ENCODE measurements around the gene NTNG2.

NTNG2 gene

GRCh38 chr9:132176338-132176737 is 14.5 kb downstream of the NTNG2 start:
- DNase-seq = no peak

DNA sequence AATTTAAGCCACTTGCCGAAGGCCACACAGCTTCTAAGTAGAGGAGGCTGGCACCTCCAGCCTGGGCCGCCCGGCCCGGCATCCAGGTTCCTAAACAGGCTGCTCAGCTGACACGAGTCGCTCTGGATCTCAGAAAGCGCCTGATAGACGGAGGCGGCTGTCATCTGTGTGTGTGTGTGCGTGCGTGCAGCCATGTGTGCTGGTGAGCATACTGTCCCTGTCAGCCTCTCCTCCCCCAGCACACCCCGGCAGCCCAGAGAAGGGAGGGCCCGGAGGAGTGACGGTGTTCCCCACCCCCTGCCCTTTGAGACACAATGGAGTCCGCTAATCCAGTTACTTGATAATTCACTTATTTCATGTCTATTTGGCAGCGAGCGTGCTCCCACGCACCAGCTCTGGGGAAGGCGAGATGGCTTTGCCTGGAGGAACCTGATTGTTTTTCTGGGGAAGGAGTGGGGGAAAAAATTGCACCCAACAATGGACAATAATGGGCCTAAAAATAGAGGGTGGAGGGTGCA is 20.0 kb downstream of the NTNG2 start:
- no peak for DNase-seq

DNA sequence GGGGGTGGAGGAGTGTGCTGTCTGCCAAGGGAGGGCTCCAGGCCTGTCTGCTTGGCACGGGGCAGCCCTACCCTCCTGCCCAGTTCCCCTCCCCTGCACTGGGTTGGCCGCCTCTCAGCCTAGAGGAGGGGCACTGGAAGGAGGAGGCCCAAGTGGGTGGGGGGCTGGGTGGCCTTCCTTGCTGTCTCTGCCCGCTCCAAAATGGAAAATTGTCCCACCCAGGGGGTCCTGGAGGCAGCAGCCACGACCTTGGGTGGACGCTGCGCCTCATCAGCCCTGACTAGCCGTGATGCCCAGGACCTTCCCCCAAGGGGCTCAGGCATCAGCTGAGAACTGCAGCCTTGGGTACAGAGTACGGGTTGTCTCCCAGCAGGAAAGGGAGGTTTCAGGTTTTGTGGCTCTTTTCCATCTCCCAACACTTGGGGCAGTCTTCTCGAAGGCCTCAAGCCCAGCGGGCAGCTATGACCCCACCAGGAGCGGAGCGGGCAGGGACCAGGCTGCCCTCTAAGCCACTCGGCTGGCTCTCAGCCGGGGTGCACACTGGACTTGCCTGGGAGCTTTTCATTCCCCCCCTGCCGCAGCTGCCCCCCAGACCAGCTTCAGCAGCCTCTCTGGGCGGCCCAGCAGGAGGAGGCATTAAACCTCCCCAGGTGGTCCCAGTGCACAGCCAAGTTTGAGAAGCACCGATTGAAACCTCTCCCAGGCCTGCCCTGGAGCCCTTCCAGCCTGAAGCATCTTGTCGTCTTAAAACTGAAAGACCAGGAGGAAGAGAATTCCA is 20.6 kb downstream of the NTNG2 start:
- no peak for DNase-seq

DNA sequence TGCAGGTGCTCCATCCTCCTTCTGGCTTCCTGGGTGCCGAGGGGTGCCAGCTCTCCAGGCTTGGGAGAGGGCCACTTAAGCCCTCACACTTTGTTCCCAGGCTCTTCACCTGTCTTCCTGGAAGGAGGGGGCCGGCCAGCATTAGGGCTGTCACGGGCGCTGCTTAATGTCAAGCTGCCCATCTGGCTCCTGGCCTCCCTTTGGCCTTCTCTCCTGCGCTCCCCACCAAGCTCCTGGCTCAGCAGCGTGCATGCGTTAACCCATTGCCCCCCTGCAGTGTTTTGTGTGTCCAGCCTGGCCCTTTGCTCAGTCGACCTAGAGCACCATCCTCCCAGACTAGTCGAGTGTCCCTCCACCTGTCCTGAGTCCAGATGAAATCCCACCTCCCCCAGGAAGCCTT is 21.3 kb downstream of the NTNG2 start:
- DNase-seq = no peak

DNA sequence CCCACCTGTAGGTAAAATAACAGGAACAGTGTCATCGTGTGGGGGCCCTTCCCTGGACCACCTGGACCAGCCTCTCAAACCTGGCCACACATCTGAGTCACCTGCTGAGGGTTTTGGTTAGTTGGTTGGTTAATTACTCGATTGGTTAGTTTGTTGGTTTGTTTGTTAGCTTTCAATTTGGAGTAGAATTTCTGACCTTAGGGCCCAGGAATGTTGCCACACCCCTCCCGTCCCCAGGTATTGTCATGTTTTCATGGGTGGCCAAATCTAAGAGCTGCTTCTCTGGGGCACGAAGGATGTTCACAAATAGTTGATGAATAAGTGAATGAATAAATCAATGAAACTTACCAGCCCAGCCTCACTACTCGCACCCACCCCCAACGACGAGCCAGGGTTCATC is 21.9 kb downstream of the NTNG2 start:
- DNase-seq = no peak

- no peak for DNase-seq
Observed at GRCh38 chr9:132184124-132184523, 22.3 kb downstream of the NTNG2 start.

GRCh38 chr9:132185073-132186009 is 23.5 kb downstream of the NTNG2 start:
- DNase-seq = no peak

DNA sequence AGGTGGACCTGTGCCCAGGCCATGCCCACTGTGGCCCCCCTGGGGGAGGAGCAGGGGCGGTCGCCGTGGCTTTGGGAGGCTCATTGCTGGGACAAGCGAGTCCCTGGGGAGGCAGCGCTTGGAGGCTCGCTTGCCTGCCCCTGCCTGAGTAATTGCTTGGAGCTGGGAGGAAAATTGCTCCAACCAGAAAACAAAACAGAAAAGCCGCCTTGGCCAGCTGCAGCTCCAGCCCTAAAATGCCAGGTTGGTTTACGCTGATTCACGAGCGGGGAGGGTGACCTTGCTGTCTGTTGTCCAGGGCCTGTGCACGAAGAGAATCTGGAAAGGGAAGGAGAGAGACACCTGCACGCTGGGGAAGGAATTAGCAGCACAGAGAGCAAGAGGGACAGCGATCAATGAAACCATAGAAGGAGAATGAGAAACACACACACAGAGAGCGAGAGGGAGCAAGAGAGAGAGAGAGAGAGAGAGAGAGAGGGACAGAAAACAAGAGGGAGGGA is 25.3 kb downstream of the NTNG2 start:
- DNase-seq = no peak

- DNase-seq = no peak
Observed at GRCh38 chr9:132190966-132191365, 29.1 kb downstream of the NTNG2 start.

- no peak for DNase-seq
Observed at GRCh38 chr9:132192728-132193127, 30.9 kb downstream of the NTNG2 start.

GRCh38 chr9:132193227-132194124 is 31.6 kb downstream of the NTNG2 start:
- DNase-seq = no peak

DNA sequence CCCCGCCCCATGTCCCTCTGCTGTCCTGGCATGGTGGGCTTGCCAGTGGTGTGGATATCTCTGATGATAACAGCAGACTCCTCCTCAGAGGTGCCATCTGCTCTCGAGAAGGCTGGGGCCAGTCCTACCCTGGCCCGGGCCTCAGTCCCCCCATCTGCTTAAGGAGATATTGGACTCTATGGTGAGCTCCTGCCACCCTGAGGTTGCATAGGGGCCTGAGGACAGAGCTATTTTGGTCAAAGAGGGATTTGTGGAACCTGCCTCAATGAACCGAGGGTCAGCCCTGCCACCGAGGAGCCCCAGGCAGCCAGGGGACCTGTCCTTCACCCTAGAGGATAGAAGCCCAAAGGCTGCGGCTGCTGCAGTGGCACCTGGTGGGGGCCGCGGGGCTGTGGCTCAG is 32.6 kb downstream of the NTNG2 start:
- no peak for DNase-seq

GRCh38 chr9:132197315-132197714 is 35.5 kb downstream of the NTNG2 start:
- no peak for DNase-seq

DNA sequence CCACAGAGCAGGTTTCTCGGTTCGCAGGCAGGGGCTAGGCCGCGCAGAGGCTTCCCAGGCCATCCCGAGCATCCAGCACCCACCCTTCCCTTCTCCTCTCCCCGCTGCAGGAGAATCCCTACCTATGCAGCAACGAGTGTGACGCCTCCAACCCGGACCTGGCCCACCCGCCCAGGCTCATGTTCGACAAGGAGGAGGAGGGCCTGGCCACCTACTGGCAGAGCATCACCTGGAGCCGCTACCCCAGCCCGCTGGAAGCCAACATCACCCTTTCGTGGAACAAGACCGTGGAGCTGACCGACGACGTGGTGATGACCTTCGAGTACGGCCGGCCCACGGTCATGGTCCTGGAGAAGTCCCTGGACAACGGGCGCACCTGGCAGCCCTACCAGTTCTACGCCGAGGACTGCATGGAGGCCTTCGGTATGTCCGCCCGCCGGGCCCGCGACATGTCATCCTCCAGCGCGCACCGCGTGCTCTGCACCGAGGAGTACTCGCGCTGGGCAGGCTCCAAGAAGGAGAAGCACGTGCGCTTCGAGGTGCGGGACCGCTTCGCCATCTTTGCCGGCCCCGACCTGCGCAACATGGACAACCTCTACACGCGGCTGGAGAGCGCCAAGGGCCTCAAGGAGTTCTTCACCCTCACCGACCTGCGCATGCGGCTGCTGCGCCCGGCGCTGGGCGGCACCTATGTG is 36.1 kb downstream of the NTNG2 start:
- no peak for DNase-seq

GRCh38 chr9:132199056-132199455 is 37.2 kb downstream of the NTNG2 start:
- DNase-seq = no peak

- DNase-seq = no peak
Observed at GRCh38 chr9:132200706-132201105, 38.8 kb downstream of the NTNG2 start.

DNA sequence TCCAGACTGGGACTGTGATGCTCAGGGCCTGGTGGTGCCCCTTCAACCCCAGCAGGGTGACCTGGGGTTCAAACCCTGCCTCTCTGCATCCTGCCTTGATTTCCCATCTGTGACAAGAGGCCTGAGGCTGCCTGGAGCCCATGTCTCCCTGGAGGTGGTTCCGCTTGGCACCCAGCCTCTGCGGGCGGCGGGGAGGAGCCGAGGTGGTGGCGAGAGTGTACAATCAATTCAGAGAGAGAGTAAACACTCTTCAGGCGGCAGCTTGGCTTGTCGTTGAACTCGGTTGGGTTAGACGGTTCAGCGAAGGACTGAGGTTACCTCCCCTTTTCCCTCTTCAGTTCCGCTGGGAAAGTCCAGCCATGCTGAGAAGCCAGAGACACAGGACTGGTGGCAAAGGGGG is 39.3 kb downstream of the NTNG2 start:
- no peak for DNase-seq

DNA sequence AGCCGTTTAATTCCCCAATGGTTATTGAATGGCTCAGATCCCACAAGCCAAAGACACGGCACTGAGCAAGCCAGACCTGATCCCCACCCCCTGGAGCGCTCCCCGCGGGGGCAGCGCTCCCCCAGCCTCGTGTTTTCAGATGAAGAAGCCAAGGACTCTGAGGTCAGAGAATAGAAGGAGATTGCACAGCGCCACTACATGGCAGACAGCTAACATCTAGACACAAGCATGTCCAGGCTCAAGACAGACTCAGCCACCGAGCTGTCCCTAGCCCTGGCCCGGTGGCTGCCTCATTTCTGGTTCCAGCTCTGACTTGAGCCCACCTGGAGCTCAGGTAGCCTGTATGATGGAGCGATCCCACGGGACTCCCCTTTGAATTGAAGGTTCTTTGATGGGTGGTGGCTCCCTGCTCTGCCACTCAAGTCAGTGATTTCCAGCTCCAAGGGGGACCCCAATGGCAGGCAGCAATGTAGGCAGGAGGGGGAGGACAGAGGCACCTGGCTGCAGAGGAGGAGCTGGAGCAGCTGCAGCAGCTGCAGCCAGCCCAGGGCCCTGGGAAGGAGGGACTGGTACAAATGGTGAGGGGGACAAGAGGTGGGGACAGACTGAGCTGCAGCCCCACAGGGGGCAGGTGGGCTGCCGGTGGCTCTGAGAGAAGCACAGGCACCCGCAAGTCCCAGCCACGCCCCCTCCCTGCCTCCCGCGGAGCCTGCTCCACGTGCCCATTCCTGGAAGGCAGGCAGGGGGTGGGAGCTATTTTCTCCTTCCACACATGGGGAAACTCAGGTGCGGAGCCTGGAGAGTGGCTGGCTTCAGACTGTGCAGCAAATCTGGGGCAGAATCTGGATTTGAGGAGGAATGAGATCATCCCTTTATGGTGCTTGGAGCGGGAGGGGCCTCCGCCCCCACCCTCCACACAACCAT is 40.2 kb downstream of the NTNG2 start:
- no peak for DNase-seq

- DNase-seq = no peak
Observed at GRCh38 chr9:132204883-132205282, 43.0 kb downstream of the NTNG2 start.

- no peak for DNase-seq
Observed at GRCh38 chr9:132207215-132207614, 45.4 kb downstream of the NTNG2 start.
